GM23248 (cell line): ENCODE measurements around the gene RPS16. TPM values are rescaled to one million over a fixed set of nuclear protein-coding genes. Genes with fewer than 3 reads are reported as not detected.
A peak's percentile ranks its signal among the peaks of the same experiment; 100 is the strongest.

Source experiments
- DNase-seq: peaks from one replicate; pipeline ENCODE4 v3.0.0-alpha.2; 2015
- H2AFZ ChIP-seq: fragments of 200-600 bp; sonication (generic); 2 replicates; pipeline ENCODE4 v1.6.1; 2016; ENCODE audit warnings: antibody characterized with exemption
- H3F3A ChIP-seq: fragments of 200-600 bp; sonication (generic); 2 replicates; pipeline ENCODE4 v1.6.1; 2016; ENCODE audit warnings: mild to moderate bottlenecking, antibody characterized with exemption, mixed run types; ENCODE audit not compliant: insufficient read depth
- H3K27ac ChIP-seq: fragments of 200-600 bp; sonication (generic); 2 replicates; pipeline ENCODE4 v1.5.1; 2016; ENCODE audit warnings: mild to moderate bottlenecking
- H3K27me3 ChIP-seq: fragments of 200-600 bp; sonication (generic); replicated peaks from 2 replicates; pipeline ENCODE4 v1.6.1; 2016; ENCODE audit warnings: mild to moderate bottlenecking; ENCODE audit not compliant: insufficient read depth
- H3K36me3 ChIP-seq: fragments of 200-600 bp; sonication (generic); 2 replicates; pipeline ENCODE4 v1.6.1; 2016; ENCODE audit warnings: low read depth, mild to moderate bottlenecking
- H3K4me1 ChIP-seq: fragments of 200-600 bp; sonication (generic); 2 replicates; pipeline ENCODE4 v1.6.1; 2016; ENCODE audit warnings: mild to moderate bottlenecking; ENCODE audit not compliant: insufficient read depth
- H3K4me2 ChIP-seq: fragments of 200-600 bp; sonication (generic); one replicate; pipeline ENCODE4 v1.6.1; 2016; ENCODE audit warnings: mild to moderate bottlenecking; ENCODE audit not compliant: unreplicated experiment
- H3K4me3 ChIP-seq: fragments of 200-600 bp; sonication (generic); 2 replicates; pipeline ENCODE4 v1.5.1; 2016; ENCODE audit warnings: mild to moderate bottlenecking
- H3K79me2 ChIP-seq: fragments of 200-600 bp; sonication (generic); 2 replicates; pipeline ENCODE4 v1.6.1; 2016; ENCODE audit warnings: mild to moderate bottlenecking; ENCODE audit not compliant: insufficient read depth
- H3K9ac ChIP-seq: fragments of 200-600 bp; sonication (generic); 2 replicates; pipeline ENCODE4 v1.6.1; 2016; ENCODE audit warnings: mild to moderate bottlenecking
- H3K9me2 ChIP-seq: fragments of 200-600 bp; sonication (generic); 2 replicates; pipeline ENCODE4 v1.6.1; 2016; ENCODE audit warnings: mixed run types, mild to moderate bottlenecking, moderate library complexity; ENCODE audit not compliant: insufficient read depth
- H3K9me3 ChIP-seq: fragments of 200-600 bp; sonication (generic); one replicate; pipeline ENCODE4 v1.6.1; 2017; ENCODE audit warnings: low read depth
- H4K20me1 ChIP-seq: fragments of 200-600 bp; sonication (generic); 2 replicates; pipeline ENCODE4 v1.6.0; 2016; ENCODE audit not compliant: insufficient read depth
- EZH2 ChIP-seq: fragments of 200-600 bp; sonication (generic); IDR thresholded peaks from 2 replicates; pipeline ENCODE4 v1.6.1; 2018; ENCODE audit warnings: antibody characterized with exemption, mild to moderate bottlenecking; ENCODE audit not compliant: insufficient read depth, poor library complexity, severe bottlenecking
- EZH2phosphoT487 ChIP-seq: fragments of 200-600 bp; sonication (generic); IDR thresholded peaks from 2 replicates; pipeline ENCODE4 v1.6.1; 2018; ENCODE audit warnings: antibody characterized with exemption, moderate library complexity, mild to moderate bottlenecking, low read depth; ENCODE audit not compliant: insufficient read depth
- WGBS, 2 experiments: methylation state at CpG; one replicate each; pipeline ENCODE4 v1.1.6; 2015 to 2017; ENCODE audit warnings: low lambda C conversion rate in 2 of 2, low coverage in 1 of 2; ENCODE audit errors: missing lambda C conversion rate in 2 of 2; 5-methylcytosine and 5-hydroxymethylcytosine counted together
- in situ Hi-C: fragments of 300-500 bp; cut with MboI; formaldehyde crosslinking; loops from 2 replicates; pipeline ENCODE4 v1.15.0; 2020
- polyA plus RNA-seq: library from polyadenylated mRNA; unstranded; fragments of >200 nt; fragmentation: Nextera tagmentation; extraction: Ambion mirVana; gene quantifications from 2 replicates; pipeline ENCODE4 v1.2.1, GENCODE V29; 2016
- total RNA-seq: library from RNA; depleted of rRNA; stranded (reverse); fragments of >200 nt; shearing (Covaris generic); gene quantifications from 2 replicates; pipeline ENCODE4 v1.2.3, GENCODE V29; 2014

The RPS16 gene
- total and polyA plus RNA-seq, 2 experiments from 2014 or later = 136 to 542 TPM

GRCh38 chr19:39413272-39413910 lies 22.4 kb downstream of the RPS16 start:
- in situ Hi-C loops = no loop called here
- no peak for TF ChIP-seq EZH2phosphoT487
- no peak for TF ChIP-seq EZH2
- WGBS, 2 experiments = 1 to 2% methylated on average over 19 to 54 of the region's 54 CpGs
- Histone ChIP-seq H3K27ac (peak overlapping the region; percentile 69), H3K27me3 (no peaks in the 10 kb centered on the region), H3K4me1 (peaks cover 16% of the 10 kb centered on the region), H3K9me2 (no peaks in the 10 kb centered on the region), H3K4me3 (peak overlapping the region; percentile 87), H3F3A (peaks cover 23% of the 10 kb centered on the region), H3K9ac (peak overlapping the region; percentile 88), H4K20me1 (no peaks in the 10 kb centered on the region), H3K36me3 (peaks cover 5% of the 10 kb centered on the region; the same call in 1 of the 2 replicates), H2AFZ (peak overlapping the region; percentile 77), H3K9me3 (no peaks in the 10 kb centered on the region), H3K4me2 (peak overlapping the region; percentile 92), H3K79me2 (peaks cover 40% of the 10 kb centered on the region)
- peak; percentile 75 for DNase-seq

GRCh38 chr19:39412867-39413271 lies 22.9 kb downstream of the RPS16 start:
- TF ChIP-seq EZH2 (no peak), EZH2phosphoT487 (no peak)
- in situ Hi-C loops = no loop called here
- peaks cover 46% of the 10 kb centered on the region for H3K79me2 ChIP-seq

GRCh38 chr19:39412100-39412866 lies 23.5 kb downstream of the RPS16 start, which contains the start of gene PLEKHG2:
Gene PLEKHG2, plus strand, starts transcription at chr19:39412669. Its CDS starts 1,418 bp downstream, at chr19:39414087.
- H3K9ac ChIP-seq = peak within 1 kb of the TSS; percentile 97
- peak within 1 kb of the TSS; percentile 94 for H3K4me2 ChIP-seq
- no peaks in the 10 kb centered on the region for H3K9me2 ChIP-seq
- peak within 1 kb of the TSS; percentile 96 for H3K27ac ChIP-seq
- in situ Hi-C loops = no loop called here
- peaks cover 16% of the 10 kb centered on the region for H3K4me1 ChIP-seq
- peak within 1 kb of the TSS; percentile 77 for H2AFZ ChIP-seq
- TF ChIP-seq EZH2phosphoT487 = no peak
- TF ChIP-seq EZH2 = no peak
- peak; percentile 100 for DNase-seq
- H3K36me3 ChIP-seq = peaks cover 11% of the 10 kb centered on the region; the same call in 1 of the 2 replicates
- H3K9me3 ChIP-seq = no peaks in the 10 kb centered on the region
- peaks cover 51% of the 10 kb centered on the region for H3K79me2 ChIP-seq
- H4K20me1 ChIP-seq = no peaks in the 10 kb centered on the region
- no peaks in the 10 kb centered on the region for H3K27me3 ChIP-seq
- H3F3A ChIP-seq = peaks cover 29% of the 10 kb centered on the region
- 1 to 2% methylated on average over 45 to 59 of the region's 60 CpGs for WGBS, 2 experiments
- H3K4me3 ChIP-seq = peak within 1 kb of the TSS; percentile 87

More at GRCh38 chr19:39412867-39413271, 22.9 kb downstream of the RPS16 start:
- Histone ChIP-seq H3K4me2 (peak overlapping the region; percentile 92), H3K27ac (peak overlapping the region; percentile 69), H3K9ac (peak overlapping the region; percentile 88), H3K27me3 (no peaks in the 10 kb centered on the region), H3K9me3 (no peaks in the 10 kb centered on the region), H2AFZ (peak overlapping the region; percentile 77), H3F3A (peaks cover 29% of the 10 kb centered on the region), H3K4me3 (peak overlapping the region; percentile 87), H3K9me2 (no peaks in the 10 kb centered on the region), H3K4me1 (peaks cover 16% of the 10 kb centered on the region), H3K36me3 (peaks cover 11% of the 10 kb centered on the region; the same call in 1 of the 2 replicates), H4K20me1 (no peaks in the 10 kb centered on the region)
- no peak for DNase-seq
- WGBS, 2 experiments = 1 to 2% methylated on average over 23 to 24 of the region's 24 CpGs

- Histone ChIP-seq H3K36me3 (peaks cover 11% of the 10 kb centered on the region; the same call in 1 of the 2 replicates), H3K9ac (peak overlapping the region; percentile 97)
These were observed 24.0 kb downstream of the RPS16 start for GRCh38 chr19:39411832-39412099.

More at GRCh38 chr19:39411832-39412099, 24.0 kb downstream of the RPS16 start:
- Histone ChIP-seq H4K20me1 (no peaks in the 10 kb centered on the region), H3F3A (peaks cover 29% of the 10 kb centered on the region), H3K9me3 (no peaks in the 10 kb centered on the region), H3K4me1 (peaks cover 16% of the 10 kb centered on the region), H3K4me2 (peak overlapping the region; percentile 94), H3K27me3 (no peaks in the 10 kb centered on the region), H3K79me2 (peaks cover 57% of the 10 kb centered on the region), H3K9me2 (no peaks in the 10 kb centered on the region), H3K27ac (peak overlapping the region; percentile 96), H3K4me3 (peak overlapping the region; percentile 87), H2AFZ (no peak overlapping the region)
- WGBS, 2 experiments = 1 to 2% methylated on average over 7 of the region's 7 CpGs
- no peak for TF ChIP-seq EZH2
- TF ChIP-seq EZH2phosphoT487 = no peak
- in situ Hi-C loops = no loop called here
- DNase-seq = peak; percentile 96
